Neural progenitor cell (in vitro differentiated cells): ENCODE data around the gene SLC35B1.

Experiments
- CTCF ChIP-seq: fragments of 200-600 bp; sonication (generic); IDR thresholded peaks from 2 replicates; pipeline ENCODE4 v1.5.1; 2017; ENCODE audit warnings: antibody characterized with exemption, mild to moderate bottlenecking
- EZH2 ChIP-seq: fragments of 200-600 bp; sonication (generic); IDR thresholded peaks from 2 replicates; pipeline ENCODE4 v1.6.1; 2017; ENCODE audit warnings: antibody characterized with exemption, mild to moderate bottlenecking, moderate library complexity

DNA sequence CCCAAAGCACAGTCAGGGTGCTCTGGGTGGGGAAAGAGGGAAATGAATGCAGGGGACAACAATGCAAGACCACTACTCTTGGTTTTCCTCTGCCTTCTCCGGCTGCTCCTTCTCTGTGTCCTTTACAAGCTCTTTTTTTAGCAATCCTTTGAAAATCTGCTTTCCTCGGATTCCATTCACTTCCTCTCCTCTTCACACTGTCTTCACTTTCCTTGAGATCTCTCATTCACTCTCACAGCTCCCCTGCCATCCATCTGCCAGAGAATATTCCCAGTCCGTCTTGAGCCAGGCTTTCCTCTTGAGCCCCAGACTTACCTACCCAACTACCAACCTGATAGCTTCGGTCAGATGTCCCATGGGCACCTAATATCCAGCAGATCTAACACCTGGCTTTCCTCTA, 18.9 kb downstream of the SLC35B1 start:
- TF ChIP-seq CTCF (no peak), EZH2 (no peak)
